Neural cell (in vitro differentiated cells): Measurements from ENCODE around the gene RASIP1.

ENCODE experiments used
- EP300 ChIP-seq: fragments of 450-650 bp; conservative IDR thresholded peaks from 2 replicates; pipeline ENCODE4 v1.6.1; 2014; ENCODE audit warnings: antibody characterized with exemption, mild to moderate bottlenecking, moderate library complexity; ENCODE audit not compliant: poor library complexity, severe bottlenecking
- EZH2 ChIP-seq: fragments of 200-600, 300-800 bp; shearing (Covaris generic), sonication (generic); IDR thresholded peaks from 2 replicates; pipeline ENCODE4 v1.6.1; 2014; ENCODE audit warnings: antibody characterized with exemption, low read length, borderline replicate concordance, mild to moderate bottlenecking; ENCODE audit not compliant: insufficient read depth, poor library complexity, severe bottlenecking
- POLR2AphosphoS5 ChIP-seq: IDR thresholded peaks from 2 replicates; pipeline ENCODE4 v1.6.1; 2012
- TAF1 ChIP-seq: IDR thresholded peaks from 2 replicates; pipeline ENCODE4 v1.6.1; 2012; ENCODE audit warnings: low read depth
- TF ChIP-seq, protein P1 (sequence below): fragments of 450-650 bp; IDR thresholded peaks from 2 replicates; pipeline ENCODE4 v1.5.1; 2014; ENCODE audit warnings: antibody characterized with exemption, mild to moderate bottlenecking, moderate library complexity; ENCODE audit not compliant: poor library complexity, severe bottlenecking
- TF ChIP-seq, protein P2 (sequence below): IDR thresholded peaks from 2 replicates; pipeline ENCODE4 v1.6.1; 2012; ENCODE audit warnings: borderline replicate concordance

DNA sequence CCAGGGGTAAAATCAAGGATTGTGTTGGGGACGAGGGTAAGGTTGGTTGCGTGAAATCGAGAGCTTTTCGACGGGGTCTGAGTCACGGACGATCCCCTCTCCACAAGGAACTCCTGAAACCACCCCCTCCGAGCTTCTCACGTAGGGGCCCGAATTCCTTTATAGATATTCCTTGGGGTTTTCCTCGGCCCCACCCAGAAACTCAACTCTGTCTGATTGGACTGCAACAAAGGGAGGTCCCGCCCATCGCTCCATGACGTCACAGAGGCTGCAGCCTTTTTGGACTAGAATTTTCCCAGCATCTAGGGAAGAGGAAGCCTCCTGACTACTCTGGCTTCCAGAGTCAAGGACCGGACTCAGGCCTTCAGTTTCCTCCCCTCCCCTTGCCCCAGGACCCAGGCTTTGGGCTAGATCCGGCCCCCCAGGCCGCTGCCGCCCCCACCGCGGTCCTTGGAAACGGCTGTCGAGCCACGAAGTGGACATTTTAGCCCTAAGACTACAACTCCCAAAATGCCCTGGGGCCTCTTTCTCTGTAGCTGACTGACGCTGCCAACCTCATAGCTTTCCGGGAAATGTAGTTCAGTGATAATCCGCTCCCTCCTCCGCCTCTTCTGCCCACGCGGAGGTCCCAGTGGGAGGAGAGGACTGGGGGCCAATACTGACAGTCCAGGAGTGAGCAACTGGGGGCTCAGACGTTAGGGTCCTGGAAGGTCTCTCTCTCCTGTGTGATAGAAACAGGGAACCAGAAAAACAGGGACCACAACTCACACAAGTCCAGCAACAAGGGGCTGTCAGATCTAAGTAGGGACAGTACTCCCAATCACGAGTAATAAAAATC, 6.5 kb upstream of the RASIP1 start, which contains the start of gene IZUMO1:
- TF ChIP-seq, protein P1, sequence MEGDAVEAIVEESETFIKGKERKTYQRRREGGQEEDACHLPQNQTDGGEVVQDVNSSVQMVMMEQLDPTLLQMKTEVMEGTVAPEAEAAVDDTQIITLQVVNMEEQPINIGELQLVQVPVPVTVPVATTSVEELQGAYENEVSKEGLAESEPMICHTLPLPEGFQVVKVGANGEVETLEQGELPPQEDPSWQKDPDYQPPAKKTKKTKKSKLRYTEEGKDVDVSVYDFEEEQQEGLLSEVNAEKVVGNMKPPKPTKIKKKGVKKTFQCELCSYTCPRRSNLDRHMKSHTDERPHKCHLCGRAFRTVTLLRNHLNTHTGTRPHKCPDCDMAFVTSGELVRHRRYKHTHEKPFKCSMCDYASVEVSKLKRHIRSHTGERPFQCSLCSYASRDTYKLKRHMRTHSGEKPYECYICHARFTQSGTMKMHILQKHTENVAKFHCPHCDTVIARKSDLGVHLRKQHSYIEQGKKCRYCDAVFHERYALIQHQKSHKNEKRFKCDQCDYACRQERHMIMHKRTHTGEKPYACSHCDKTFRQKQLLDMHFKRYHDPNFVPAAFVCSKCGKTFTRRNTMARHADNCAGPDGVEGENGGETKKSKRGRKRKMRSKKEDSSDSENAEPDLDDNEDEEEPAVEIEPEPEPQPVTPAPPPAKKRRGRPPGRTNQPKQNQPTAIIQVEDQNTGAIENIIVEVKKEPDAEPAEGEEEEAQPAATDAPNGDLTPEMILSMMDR = no peak
- TF ChIP-seq EZH2 = no peak
- TF ChIP-seq, protein P2, sequence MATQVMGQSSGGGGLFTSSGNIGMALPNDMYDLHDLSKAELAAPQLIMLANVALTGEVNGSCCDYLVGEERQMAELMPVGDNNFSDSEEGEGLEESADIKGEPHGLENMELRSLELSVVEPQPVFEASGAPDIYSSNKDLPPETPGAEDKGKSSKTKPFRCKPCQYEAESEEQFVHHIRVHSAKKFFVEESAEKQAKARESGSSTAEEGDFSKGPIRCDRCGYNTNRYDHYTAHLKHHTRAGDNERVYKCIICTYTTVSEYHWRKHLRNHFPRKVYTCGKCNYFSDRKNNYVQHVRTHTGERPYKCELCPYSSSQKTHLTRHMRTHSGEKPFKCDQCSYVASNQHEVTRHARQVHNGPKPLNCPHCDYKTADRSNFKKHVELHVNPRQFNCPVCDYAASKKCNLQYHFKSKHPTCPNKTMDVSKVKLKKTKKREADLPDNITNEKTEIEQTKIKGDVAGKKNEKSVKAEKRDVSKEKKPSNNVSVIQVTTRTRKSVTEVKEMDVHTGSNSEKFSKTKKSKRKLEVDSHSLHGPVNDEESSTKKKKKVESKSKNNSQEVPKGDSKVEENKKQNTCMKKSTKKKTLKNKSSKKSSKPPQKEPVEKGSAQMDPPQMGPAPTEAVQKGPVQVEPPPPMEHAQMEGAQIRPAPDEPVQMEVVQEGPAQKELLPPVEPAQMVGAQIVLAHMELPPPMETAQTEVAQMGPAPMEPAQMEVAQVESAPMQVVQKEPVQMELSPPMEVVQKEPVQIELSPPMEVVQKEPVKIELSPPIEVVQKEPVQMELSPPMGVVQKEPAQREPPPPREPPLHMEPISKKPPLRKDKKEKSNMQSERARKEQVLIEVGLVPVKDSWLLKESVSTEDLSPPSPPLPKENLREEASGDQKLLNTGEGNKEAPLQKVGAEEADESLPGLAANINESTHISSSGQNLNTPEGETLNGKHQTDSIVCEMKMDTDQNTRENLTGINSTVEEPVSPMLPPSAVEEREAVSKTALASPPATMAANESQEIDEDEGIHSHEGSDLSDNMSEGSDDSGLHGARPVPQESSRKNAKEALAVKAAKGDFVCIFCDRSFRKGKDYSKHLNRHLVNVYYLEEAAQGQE = no peak
- TF ChIP-seq TAF1 = no peak
- no peak for TF ChIP-seq POLR2AphosphoS5
- no peak for TF ChIP-seq EP300
